Kidney epithelial cell (primary cell): ENCODE results near the gene CSHL1. TPM values are rescaled to one million over a fixed set of nuclear protein-coding genes. Genes with fewer than 3 reads are reported as not detected.

Experiments
- DNase-seq: peaks from one replicate; pipeline ENCODE4 v3.0.0-alpha.2; 2010; ENCODE audit warnings: low read depth
- H3K27me3 ChIP-seq: 2 replicates; pipeline ENCODE4 v1.6.0; 2011; ENCODE audit warnings: low read length; ENCODE audit not compliant: control insufficient read depth, insufficient read depth
- H3K36me3 ChIP-seq: 2 replicates; pipeline ENCODE4 v1.5.1; 2011; ENCODE audit warnings: low read length; ENCODE audit not compliant: control insufficient read depth, insufficient read depth
- H3K4me3 ChIP-seq: 2 replicates; pipeline ENCODE4 v1.5.1; 2011; ENCODE audit warnings: low read depth, mild to moderate bottlenecking, control low read depth, low read length
- total RNA-seq: library from RNA; depleted of rRNA; stranded (reverse); fragments of >200 nt; gene quantifications from 2 replicates; pipeline ENCODE4 v1.2.3, GENCODE V29; 2015
- TF ChIP-seq, protein P1 (sequence below): IDR thresholded peaks from 2 replicates; pipeline ENCODE4 v1.5.1; 2011; ENCODE audit warnings: mild to moderate bottlenecking, moderate library complexity, low read length, control low read depth, inconsistent platforms; ENCODE audit not compliant: insufficient read depth, poor library complexity, severe bottlenecking

CSHL1 gene
- total RNA-seq, result not detected in 2 replicates

DNA sequence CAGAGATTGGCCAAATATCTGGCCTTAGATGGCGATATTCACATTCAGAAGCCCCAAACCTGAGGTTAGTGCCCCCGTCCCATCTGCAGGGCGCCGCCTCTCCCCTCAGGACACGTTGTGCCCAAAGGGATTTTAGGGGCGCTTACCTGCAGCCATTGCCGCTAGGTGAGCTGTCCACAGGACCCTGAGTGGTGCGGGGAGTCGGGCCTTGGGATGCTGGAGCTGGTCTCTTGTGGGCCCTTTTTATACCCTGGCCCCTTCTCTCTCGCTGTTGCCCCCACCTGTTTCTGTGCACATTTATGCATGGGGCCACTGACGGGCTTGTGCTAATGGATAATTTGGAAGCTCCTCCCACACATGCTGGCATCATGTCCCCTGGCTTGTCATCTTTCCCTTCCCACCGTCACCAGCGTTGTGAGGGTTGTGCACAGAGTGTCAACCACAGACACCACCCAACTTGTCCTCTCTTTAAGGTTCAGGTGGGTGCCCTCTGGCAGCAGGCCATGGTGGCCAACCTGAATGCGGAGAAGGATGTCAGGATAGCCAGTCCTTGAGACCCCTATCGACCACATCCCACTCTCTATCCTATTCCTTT is at the start of gene CSHL1:
CSHL1 (minus strand) TSS at position 218 of the 595 bp plus-strand sequence; CDS start at position 156, 62 bp downstream.
- Histone ChIP-seq H3K4me3 (no peak within 1 kb of the TSS), H3K27me3 (peaks cover 9% of the 10 kb centered on the region), H3K36me3 (no peaks in the 10 kb centered on the region)
- DNase-seq, result no peak
- TF ChIP-seq, protein P1, sequence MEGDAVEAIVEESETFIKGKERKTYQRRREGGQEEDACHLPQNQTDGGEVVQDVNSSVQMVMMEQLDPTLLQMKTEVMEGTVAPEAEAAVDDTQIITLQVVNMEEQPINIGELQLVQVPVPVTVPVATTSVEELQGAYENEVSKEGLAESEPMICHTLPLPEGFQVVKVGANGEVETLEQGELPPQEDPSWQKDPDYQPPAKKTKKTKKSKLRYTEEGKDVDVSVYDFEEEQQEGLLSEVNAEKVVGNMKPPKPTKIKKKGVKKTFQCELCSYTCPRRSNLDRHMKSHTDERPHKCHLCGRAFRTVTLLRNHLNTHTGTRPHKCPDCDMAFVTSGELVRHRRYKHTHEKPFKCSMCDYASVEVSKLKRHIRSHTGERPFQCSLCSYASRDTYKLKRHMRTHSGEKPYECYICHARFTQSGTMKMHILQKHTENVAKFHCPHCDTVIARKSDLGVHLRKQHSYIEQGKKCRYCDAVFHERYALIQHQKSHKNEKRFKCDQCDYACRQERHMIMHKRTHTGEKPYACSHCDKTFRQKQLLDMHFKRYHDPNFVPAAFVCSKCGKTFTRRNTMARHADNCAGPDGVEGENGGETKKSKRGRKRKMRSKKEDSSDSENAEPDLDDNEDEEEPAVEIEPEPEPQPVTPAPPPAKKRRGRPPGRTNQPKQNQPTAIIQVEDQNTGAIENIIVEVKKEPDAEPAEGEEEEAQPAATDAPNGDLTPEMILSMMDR, result no peak

DNA sequence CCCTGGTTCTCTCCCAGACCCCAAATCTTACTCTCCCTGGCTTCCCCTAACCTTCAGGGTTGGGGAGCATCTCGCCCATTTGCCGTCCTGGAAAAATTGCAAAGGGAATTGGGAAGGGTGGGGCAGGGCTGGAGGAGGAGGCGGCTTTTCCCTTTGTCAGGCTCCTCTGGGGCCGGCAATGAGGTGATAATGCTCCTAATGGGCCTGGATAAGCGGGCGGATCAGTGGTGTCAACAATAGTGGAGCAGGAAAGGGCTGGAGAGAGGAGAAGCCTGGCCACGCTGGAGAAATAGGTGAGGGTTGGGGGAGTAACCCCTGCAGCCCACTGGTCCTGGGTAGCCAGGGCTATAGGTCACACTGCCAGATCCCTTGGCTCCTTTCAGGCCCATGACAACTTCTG is 49.4 kb upstream of the CSHL1 start:
- Histone ChIP-seq H3K4me3 (no peak overlapping the region), H3K36me3 (no peaks in the 10 kb centered on the region), H3K27me3 (peaks cover 13% of the 10 kb centered on the region)
- no peak for DNase-seq
- TF ChIP-seq, protein P1, result no peak

DNA sequence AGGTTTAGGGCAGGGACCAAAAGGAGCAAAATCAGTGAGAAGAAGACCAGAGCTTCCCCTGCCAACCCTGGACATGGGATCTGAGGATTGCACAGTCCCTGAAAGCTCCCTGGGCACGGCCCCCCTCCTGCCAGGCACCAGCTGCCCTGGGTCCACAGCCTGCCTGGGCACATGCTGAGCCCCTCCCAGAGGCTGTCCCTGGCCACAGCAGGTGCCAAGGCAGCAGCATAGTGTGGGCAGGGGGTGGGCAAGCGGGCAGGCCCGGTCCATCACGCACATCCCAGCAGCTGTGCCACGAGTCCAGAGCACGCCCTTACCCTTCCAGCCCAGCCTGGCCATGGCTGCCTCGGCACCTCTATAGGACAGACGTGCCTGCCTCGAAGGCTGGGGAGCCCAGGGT is 48.9 kb upstream of the CSHL1 start:
- Histone ChIP-seq H3K4me3 (no peak overlapping the region), H3K36me3 (no peaks in the 10 kb centered on the region), H3K27me3 (peaks cover 15% of the 10 kb centered on the region)
- TF ChIP-seq, protein P1, result no peak
- no peak for DNase-seq

GRCh38 chr17:63956296-63956920 is 45.4 kb upstream of the CSHL1 start:
- Histone ChIP-seq H3K4me3 (no peak overlapping the region), H3K27me3 (peaks cover 20% of the 10 kb centered on the region), H3K36me3 (no peaks in the 10 kb centered on the region)
- DNase-seq, result no peak
- TF ChIP-seq, protein P1, result no peak

GRCh38 chr17:63955791-63956190 is 44.7 kb upstream of the CSHL1 start:
- no peak for DNase-seq
- no peaks in the 10 kb centered on the region for H3K36me3 ChIP-seq
- TF ChIP-seq, protein P1, result no peak
- H3K4me3 ChIP-seq, result no peak overlapping the region
- H3K27me3 ChIP-seq, result peaks cover 20% of the 10 kb centered on the region

DNA sequence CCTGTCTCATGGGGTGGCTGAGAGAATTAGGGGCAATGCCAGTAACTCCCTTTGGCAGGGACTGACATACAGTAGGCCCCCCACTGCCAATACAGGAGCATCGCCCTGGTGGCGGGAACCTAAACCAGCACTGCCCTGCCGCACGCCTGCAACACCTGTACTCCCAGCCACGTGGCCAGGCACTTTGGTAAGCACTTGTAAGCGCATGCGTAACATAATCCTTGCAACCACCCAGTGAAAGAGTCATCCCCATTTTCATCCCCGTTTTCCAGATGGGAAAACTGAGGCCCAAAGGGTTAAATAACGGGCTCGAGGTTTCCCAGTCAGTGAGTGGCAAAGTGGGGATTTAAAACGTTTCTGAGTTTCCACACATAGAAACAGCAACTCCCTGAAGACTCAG is 44.2 kb upstream of the CSHL1 start:
- no peak for DNase-seq
- TF ChIP-seq, protein P1, result no peak
- H3K36me3 ChIP-seq, result no peaks in the 10 kb centered on the region
- no peak overlapping the region for H3K4me3 ChIP-seq
- H3K27me3 ChIP-seq, result peaks cover 18% of the 10 kb centered on the region
